Measurements from ENCODE around the gene LRRN1.

LRRN1 gene

GRCh38 chr3:3799173-3800079 is at the start of gene LRRN1:
Gene LRRN1 (plus strand): TSS chr3:3799431. CDS start chr3:3844642, 45,211 bp downstream.
- DNase-seq (ENCODE audit: low spot score) = peak; percentile 18

- no peak for DNase-seq (ENCODE audit: low spot score)
Measured at GRCh38 chr3:3753416-3753815, 45.8 kb upstream of the LRRN1 start.

GRCh38 chr3:3765661-3766060 is 33.6 kb upstream of the LRRN1 start:
- DNase-seq (ENCODE audit: low spot score) = no peak

GRCh38 chr3:3766140-3766539 is 33.1 kb upstream of the LRRN1 start:
- no peak for DNase-seq (ENCODE audit: low spot score)

GRCh38 chr3:3771094-3771493 is 28.1 kb upstream of the LRRN1 start:
- no peak for DNase-seq (ENCODE audit: low spot score)

GRCh38 chr3:3771567-3771966 is 27.7 kb upstream of the LRRN1 start:
- no peak for DNase-seq (ENCODE audit: low spot score)

- no peak for DNase-seq (ENCODE audit: low spot score)
Measured at GRCh38 chr3:3772338-3772737, 26.9 kb upstream of the LRRN1 start.

- no peak for DNase-seq (ENCODE audit: low spot score)
Measured at GRCh38 chr3:3772920-3773319, 26.3 kb upstream of the LRRN1 start.

- no peak for DNase-seq (ENCODE audit: low spot score)
Measured at GRCh38 chr3:3776607-3777006, 22.6 kb upstream of the LRRN1 start.

GRCh38 chr3:3778216-3778615 is 21.0 kb upstream of the LRRN1 start:
- no peak for DNase-seq (ENCODE audit: low spot score)

GRCh38 chr3:3778641-3779270 is 20.5 kb upstream of the LRRN1 start:
- no peak for DNase-seq (ENCODE audit: low spot score)

GRCh38 chr3:3782457-3782856 is 16.8 kb upstream of the LRRN1 start:
- no peak for DNase-seq (ENCODE audit: low spot score)

GRCh38 chr3:3783210-3783609 is 16.0 kb upstream of the LRRN1 start:
- no peak for DNase-seq (ENCODE audit: low spot score)

GRCh38 chr3:3783696-3784095 is 15.5 kb upstream of the LRRN1 start:
- DNase-seq (ENCODE audit: low spot score) = no peak

- DNase-seq (ENCODE audit: low spot score) = no peak
Measured at GRCh38 chr3:3792391-3792790, 6.8 kb upstream of the LRRN1 start.

GRCh38 chr3:3798631-3799113 is 559 bp upstream of the LRRN1 start:
- DNase-seq (ENCODE audit: low spot score) = peak; percentile 3

- DNase-seq (ENCODE audit: low spot score) = no peak
Measured at GRCh38 chr3:3800080-3800455, 837 bp downstream of the LRRN1 start.

- no peak for DNase-seq (ENCODE audit: low spot score)
Measured at GRCh38 chr3:3800685-3801493, 1.7 kb downstream of the LRRN1 start.

GRCh38 chr3:3801494-3801841 is 2.2 kb downstream of the LRRN1 start:
- no peak for DNase-seq (ENCODE audit: low spot score)

- no peak for DNase-seq (ENCODE audit: low spot score)
Measured at GRCh38 chr3:3802046-3802445, 2.8 kb downstream of the LRRN1 start.

GRCh38 chr3:3804560-3804959 is 5.3 kb downstream of the LRRN1 start:
- no peak for DNase-seq (ENCODE audit: low spot score)

- DNase-seq (ENCODE audit: low spot score) = no peak
Measured at GRCh38 chr3:3806092-3806491, 6.9 kb downstream of the LRRN1 start.

- no peak for DNase-seq (ENCODE audit: low spot score)
Measured at GRCh38 chr3:3806856-3807255, 7.6 kb downstream of the LRRN1 start.

Measured in CD4-positive, alpha-beta T cell treated with Interleukin-15 for 4 hours (primary cell).